ENCODE results near the gene SRSF5. TPM values are rescaled to one million over a fixed set of nuclear protein-coding genes. Genes with fewer than 3 reads are reported as not detected.

SRSF5 gene
- total RNA-seq, 1 donor from 2014 or later, result 664 TPM

- H3K4me1 Mint-ChIP-seq, result no peaks in the 10 kb centered on the region
- H3K36me3 ChIP-seq, result no peaks in the 10 kb centered on the region
- no peak for DNase-seq (ENCODE audit: low spot score)
- no peak overlapping the region for H3K9ac ChIP-seq
- H2AFZ ChIP-seq (replicated peaks), result no peak overlapping the region
- no peak overlapping the region for H3K27ac ChIP-seq
- H3K4me1 ChIP-seq, result no peaks in the 10 kb centered on the region
- H3K4me3 Mint-ChIP-seq, result no peak overlapping the region
- no peak overlapping the region for H3K4me3 ChIP-seq
- no peak overlapping the region for H3K4me2 ChIP-seq
- TF ChIP-seq EZH2phosphoT487 (IDR thresholded peaks at IDR 0.05) (no peak), EZH2 (IDR thresholded peaks at IDR 0.05) (no peak)
- TF ChIP-seq, protein P1, sequence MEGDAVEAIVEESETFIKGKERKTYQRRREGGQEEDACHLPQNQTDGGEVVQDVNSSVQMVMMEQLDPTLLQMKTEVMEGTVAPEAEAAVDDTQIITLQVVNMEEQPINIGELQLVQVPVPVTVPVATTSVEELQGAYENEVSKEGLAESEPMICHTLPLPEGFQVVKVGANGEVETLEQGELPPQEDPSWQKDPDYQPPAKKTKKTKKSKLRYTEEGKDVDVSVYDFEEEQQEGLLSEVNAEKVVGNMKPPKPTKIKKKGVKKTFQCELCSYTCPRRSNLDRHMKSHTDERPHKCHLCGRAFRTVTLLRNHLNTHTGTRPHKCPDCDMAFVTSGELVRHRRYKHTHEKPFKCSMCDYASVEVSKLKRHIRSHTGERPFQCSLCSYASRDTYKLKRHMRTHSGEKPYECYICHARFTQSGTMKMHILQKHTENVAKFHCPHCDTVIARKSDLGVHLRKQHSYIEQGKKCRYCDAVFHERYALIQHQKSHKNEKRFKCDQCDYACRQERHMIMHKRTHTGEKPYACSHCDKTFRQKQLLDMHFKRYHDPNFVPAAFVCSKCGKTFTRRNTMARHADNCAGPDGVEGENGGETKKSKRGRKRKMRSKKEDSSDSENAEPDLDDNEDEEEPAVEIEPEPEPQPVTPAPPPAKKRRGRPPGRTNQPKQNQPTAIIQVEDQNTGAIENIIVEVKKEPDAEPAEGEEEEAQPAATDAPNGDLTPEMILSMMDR (IDR thresholded peaks at IDR 0.05), result no peak
- H3K9me3 Mint-ChIP-seq, result peaks cover 3% of the 10 kb centered on the region
- H3K27me3 Mint-ChIP-seq (ENCODE audit: insufficient read depth, low read depth), result peaks cover 3% of the 10 kb centered on the region
- H4K20me1 ChIP-seq (ENCODE audit: low read depth), result no peaks in the 10 kb centered on the region
- no peak overlapping the region for H3K27ac Mint-ChIP-seq
- H3K27me3 ChIP-seq, result no peaks in the 10 kb centered on the region
- H3K36me3 Mint-ChIP-seq, result no peaks in the 10 kb centered on the region
- no peaks in the 10 kb centered on the region for H3K9me3 ChIP-seq (ENCODE audit: low read depth)
- no peaks in the 10 kb centered on the region for H3K79me2 ChIP-seq (ENCODE audit: low read depth)
- no peaks in the 10 kb centered on the region for H3F3A ChIP-seq (ENCODE audit: low read depth)
Measured at GRCh38 chr14:69755784-69756183, 11.2 kb upstream of the SRSF5 start.

DNA sequence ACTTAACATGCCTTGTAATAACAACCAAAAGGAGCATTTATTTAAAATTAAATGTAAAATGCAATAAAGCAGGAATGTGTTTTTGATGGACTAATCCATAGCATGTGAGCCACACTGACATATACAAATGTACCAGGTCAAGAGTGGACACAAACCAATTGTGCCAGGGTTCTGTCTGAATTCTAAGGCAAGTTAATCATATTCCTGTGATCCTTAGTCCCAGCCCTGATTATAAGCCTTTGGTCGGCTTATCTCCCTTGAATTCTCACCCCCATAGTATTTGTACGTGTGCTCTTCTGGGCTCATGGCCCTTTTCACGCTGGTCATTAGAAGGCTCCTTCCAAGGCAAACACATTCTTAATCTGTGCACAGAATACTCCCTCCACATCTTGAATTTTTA lies 10.6 kb upstream of the SRSF5 start:
- Histone ChIP-seq H2AFZ (replicated peaks) (no peak overlapping the region), H4K20me1 (ENCODE audit: low read depth) (no peaks in the 10 kb centered on the region), H3K4me3 (no peak overlapping the region), H3K9ac (no peak overlapping the region), H3K4me1 (no peaks in the 10 kb centered on the region), H3K27me3 (no peaks in the 10 kb centered on the region), H3K36me3 (no peaks in the 10 kb centered on the region), H3K79me2 (ENCODE audit: low read depth) (no peaks in the 10 kb centered on the region), H3F3A (ENCODE audit: low read depth) (no peaks in the 10 kb centered on the region), H3K9me3 (ENCODE audit: low read depth) (no peaks in the 10 kb centered on the region), H3K27ac (no peak overlapping the region), H3K4me2 (no peak overlapping the region)
- TF ChIP-seq EZH2 (IDR thresholded peaks at IDR 0.05), result no peak
- TF ChIP-seq EZH2phosphoT487 (IDR thresholded peaks at IDR 0.05), result no peak
- TF ChIP-seq, protein P1 (IDR thresholded peaks at IDR 0.05), result no peak
- H3K9me3 Mint-ChIP-seq, result peaks cover 2% of the 10 kb centered on the region
- no peaks in the 10 kb centered on the region for H3K36me3 Mint-ChIP-seq
- no peaks in the 10 kb centered on the region for H3K4me1 Mint-ChIP-seq
- H3K27ac Mint-ChIP-seq, result no peak overlapping the region
- H3K4me3 Mint-ChIP-seq, result no peak overlapping the region
- DNase-seq (ENCODE audit: low spot score), result no peak
- H3K27me3 Mint-ChIP-seq (ENCODE audit: insufficient read depth, low read depth), result peaks cover 3% of the 10 kb centered on the region

GRCh38 chr14:69760810-69761209 lies 6.1 kb upstream of the SRSF5 start:
- no peaks in the 10 kb centered on the region for H3K9me3 ChIP-seq (ENCODE audit: low read depth)
- no peak overlapping the region for H3K27ac ChIP-seq
- TF ChIP-seq EZH2phosphoT487 (IDR thresholded peaks at IDR 0.05) (no peak), EZH2 (IDR thresholded peaks at IDR 0.05) (no peak)
- TF ChIP-seq, protein P1 (IDR thresholded peaks at IDR 0.05), result no peak
- no peaks in the 10 kb centered on the region for H4K20me1 ChIP-seq (ENCODE audit: low read depth)
- H3K36me3 ChIP-seq, result no peaks in the 10 kb centered on the region
- no peaks in the 10 kb centered on the region for H3K79me2 ChIP-seq (ENCODE audit: low read depth)
- Mint-ChIP-seq H3K4me1 (peaks cover 2% of the 10 kb centered on the region), H3K4me3 (no peak overlapping the region), H3K36me3 (no peaks in the 10 kb centered on the region), H3K27me3 (ENCODE audit: insufficient read depth, low read depth) (peaks cover 2% of the 10 kb centered on the region), H3K9me3 (no peaks in the 10 kb centered on the region), H3K27ac (no peak overlapping the region)
- no peak for DNase-seq (ENCODE audit: low spot score)
- no peaks in the 10 kb centered on the region for H3F3A ChIP-seq (ENCODE audit: low read depth)
- no peak overlapping the region for H3K4me2 ChIP-seq
- H3K4me3 ChIP-seq, result no peak overlapping the region
- H3K4me1 ChIP-seq, result no peaks in the 10 kb centered on the region
- no peaks in the 10 kb centered on the region for H3K27me3 ChIP-seq
- no peak overlapping the region for H2AFZ ChIP-seq (replicated peaks)
- H3K9ac ChIP-seq, result no peak overlapping the region
